ENCODE data around the gene JRKL.

JRKL gene

DNA sequence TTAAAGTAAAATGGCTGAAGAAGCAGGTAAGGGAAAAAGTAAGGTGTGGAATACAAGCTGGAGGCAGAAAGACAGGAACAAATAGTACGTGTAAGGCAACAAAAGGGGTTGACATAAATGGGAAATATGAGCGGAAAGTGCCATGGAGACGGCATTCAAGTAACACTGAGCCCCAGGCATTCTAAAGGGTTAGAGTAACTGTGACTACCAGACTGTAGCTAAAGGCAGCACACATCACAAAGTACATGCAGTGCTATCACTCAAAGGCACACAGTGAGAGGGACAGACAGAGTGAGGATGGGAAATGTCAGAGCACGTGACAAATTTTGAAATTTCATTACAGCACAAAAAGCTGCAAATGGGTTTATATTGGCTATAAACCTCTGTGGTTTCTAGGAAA is 33.0 kb upstream of the JRKL start:
- TF ChIP-seq, protein P1, sequence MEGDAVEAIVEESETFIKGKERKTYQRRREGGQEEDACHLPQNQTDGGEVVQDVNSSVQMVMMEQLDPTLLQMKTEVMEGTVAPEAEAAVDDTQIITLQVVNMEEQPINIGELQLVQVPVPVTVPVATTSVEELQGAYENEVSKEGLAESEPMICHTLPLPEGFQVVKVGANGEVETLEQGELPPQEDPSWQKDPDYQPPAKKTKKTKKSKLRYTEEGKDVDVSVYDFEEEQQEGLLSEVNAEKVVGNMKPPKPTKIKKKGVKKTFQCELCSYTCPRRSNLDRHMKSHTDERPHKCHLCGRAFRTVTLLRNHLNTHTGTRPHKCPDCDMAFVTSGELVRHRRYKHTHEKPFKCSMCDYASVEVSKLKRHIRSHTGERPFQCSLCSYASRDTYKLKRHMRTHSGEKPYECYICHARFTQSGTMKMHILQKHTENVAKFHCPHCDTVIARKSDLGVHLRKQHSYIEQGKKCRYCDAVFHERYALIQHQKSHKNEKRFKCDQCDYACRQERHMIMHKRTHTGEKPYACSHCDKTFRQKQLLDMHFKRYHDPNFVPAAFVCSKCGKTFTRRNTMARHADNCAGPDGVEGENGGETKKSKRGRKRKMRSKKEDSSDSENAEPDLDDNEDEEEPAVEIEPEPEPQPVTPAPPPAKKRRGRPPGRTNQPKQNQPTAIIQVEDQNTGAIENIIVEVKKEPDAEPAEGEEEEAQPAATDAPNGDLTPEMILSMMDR (IDR thresholded peaks at IDR 0.05; ENCODE audit: extremely low read depth, insufficient read depth, missing control alignments) = no peak
- in situ Hi-C loops (cut with MboI; ENCODE audit: low pct_unique_long_range_greater_than_20kb, low sequenced_read_pairs, unreplicated experiment) = no loop called here
- no peak for DNase-seq (ENCODE audit: low spot score)

DNA sequence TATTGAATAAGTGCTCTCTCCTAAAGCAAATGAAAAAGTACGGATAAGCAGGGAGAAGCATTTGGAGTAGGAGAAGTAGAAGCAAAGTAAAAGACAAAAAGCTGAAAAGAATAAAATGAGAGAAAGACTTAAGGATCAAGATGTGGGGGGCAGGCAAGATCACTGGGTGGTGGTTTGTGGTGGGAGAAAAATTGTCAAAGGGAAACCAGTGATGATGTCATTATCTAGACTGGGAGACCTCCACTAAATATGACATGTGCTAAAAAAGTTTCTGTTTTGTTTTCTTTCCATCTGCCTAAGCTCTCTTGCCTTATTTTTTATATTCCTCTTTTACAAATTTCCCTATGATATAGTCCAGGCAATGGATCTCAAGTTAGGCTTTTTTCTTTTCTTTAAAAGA is 32.0 kb upstream of the JRKL start:
- in situ Hi-C loops (cut with MboI; ENCODE audit: low pct_unique_long_range_greater_than_20kb, low sequenced_read_pairs, unreplicated experiment) = no loop called here
- no peak for DNase-seq (ENCODE audit: low spot score)
- TF ChIP-seq, protein P1 (IDR thresholded peaks at IDR 0.05; ENCODE audit: extremely low read depth, insufficient read depth, missing control alignments) = no peak

DNA sequence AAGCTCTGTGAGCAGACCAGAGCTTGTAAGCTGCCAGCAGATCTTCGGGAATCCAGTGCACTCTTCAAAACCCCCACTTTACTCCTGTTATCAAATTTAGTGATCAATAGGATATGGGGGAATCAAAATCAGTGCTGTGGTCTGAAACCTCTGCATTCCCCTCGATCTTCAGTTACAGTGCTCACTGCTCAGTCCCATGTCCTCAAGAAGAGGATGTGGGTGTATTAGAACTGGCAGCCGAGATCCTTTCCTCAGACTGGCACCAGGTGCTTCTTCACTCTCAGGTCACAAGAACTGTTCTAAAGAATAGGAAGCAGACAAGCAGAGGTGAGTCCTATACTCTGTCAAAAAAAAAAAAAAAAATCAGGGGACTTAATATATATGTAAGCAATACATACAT is 31.5 kb upstream of the JRKL start:
- in situ Hi-C loops (cut with MboI; ENCODE audit: low pct_unique_long_range_greater_than_20kb, low sequenced_read_pairs, unreplicated experiment) = no loop called here
- TF ChIP-seq, protein P1 (IDR thresholded peaks at IDR 0.05; ENCODE audit: extremely low read depth, insufficient read depth, missing control alignments) = no peak
- DNase-seq (ENCODE audit: low spot score) = no peak

DNA sequence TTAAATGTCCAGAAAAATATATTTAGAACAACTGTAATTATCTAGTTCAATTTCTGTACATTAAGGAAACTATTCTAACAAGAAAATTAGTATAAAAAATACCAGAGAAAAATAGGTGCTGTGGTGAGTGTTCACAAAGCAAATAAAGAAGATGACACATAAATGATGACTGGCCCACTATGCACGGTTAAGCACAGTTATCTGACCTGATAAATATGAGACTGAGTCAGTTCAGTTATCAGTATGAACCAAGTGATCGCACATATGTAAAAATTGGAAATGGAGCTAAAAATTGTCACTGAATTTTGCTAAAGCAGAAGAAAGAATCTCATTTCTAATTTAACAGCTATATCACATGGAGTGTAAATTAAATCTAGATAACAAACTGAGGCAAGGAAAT is 28.0 kb upstream of the JRKL start:
- TF ChIP-seq, protein P1 (IDR thresholded peaks at IDR 0.05; ENCODE audit: extremely low read depth, insufficient read depth, missing control alignments) = no peak
- in situ Hi-C loops (cut with MboI; ENCODE audit: low pct_unique_long_range_greater_than_20kb, low sequenced_read_pairs, unreplicated experiment) = no loop called here
- DNase-seq (ENCODE audit: low spot score) = no peak

DNA sequence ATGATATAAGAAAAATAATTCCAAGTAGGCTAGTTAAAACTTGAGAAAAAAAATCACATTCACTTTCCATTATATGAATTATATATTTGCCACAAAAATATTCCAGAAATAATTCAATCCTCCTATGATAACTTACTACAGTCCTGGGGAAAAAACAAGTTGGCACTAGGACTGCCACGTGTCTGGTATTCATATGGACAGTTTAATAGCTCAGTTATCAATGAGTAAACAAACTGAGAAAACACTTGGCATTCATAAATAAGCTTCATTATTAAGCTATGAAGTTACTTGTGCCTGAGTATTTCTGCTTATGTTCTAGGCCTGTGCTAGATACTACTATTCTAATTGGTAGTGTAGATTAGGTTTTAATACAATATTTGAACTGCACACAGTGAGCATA is 24.3 kb upstream of the JRKL start:
- TF ChIP-seq, protein P1 (IDR thresholded peaks at IDR 0.05; ENCODE audit: extremely low read depth, insufficient read depth, missing control alignments) = no peak
- DNase-seq (ENCODE audit: low spot score) = no peak
- in situ Hi-C loops (cut with MboI; ENCODE audit: low pct_unique_long_range_greater_than_20kb, low sequenced_read_pairs, unreplicated experiment) = no loop called here

DNA sequence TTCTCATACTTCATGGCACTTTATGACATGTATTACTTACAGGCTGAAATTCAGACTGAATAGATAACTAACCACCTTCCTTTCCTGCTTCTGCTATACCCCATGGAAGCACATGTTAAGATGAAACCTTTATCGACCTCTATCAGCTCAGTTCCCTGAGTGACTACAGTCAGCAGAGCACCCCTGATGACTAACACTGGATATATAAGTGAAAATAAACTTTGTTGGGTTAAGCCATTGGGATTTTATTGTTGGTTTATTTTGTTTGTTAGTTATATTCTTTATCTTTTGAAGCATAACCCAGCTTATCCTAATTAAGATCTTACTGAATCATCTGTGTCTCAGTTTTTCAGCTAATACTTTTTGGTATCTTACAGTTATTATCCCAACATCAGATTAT is 23.8 kb upstream of the JRKL start:
- DNase-seq (ENCODE audit: low spot score) = no peak
- in situ Hi-C loops (cut with MboI; ENCODE audit: low pct_unique_long_range_greater_than_20kb, low sequenced_read_pairs, unreplicated experiment) = no loop called here
- TF ChIP-seq, protein P1 (IDR thresholded peaks at IDR 0.05; ENCODE audit: extremely low read depth, insufficient read depth, missing control alignments) = no peak

DNA sequence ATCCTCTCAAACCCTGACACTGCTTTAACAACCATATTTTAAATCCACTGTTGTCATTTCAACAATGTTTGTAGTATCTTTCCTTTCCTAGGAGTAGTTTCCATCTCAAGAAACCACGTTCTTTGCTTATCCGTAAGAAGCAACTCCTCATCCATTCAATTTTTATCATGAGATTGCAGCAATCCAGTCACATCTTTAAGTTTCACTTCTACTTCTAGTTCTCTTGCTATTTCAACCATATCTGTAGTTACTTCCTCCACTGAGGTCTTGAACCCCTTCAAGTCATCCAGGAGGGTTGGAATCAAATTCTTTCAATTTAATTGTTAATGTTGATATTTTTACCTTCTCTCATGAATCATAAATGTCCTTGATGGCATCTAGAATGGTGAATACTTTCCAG is 22.5 kb upstream of the JRKL start:
- DNase-seq (ENCODE audit: low spot score) = no peak
- TF ChIP-seq, protein P1 (IDR thresholded peaks at IDR 0.05; ENCODE audit: extremely low read depth, insufficient read depth, missing control alignments) = no peak
- in situ Hi-C loops (cut with MboI; ENCODE audit: low pct_unique_long_range_greater_than_20kb, low sequenced_read_pairs, unreplicated experiment) = no loop called here
